ENCODE results near the gene PEX3.

DNA sequence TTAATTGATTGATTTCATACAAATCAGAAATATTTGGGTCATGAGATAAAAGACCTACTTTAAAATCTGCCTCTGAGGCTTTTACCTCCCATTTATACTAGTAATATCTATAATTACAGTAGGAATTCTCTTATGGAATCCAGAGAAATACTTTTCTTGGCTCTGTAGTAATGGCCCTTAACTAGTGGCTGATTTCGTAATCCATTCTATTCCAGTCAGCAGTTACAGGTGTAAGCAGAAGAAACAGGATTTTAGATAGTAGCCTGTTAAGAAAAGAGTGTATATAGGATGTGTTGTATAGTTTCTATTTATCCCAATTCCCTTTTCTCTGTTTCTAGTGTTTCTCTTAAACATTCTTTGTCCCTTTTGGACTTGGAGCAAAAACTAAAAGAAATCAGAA is 21.2 kb downstream of the PEX3 start:
- TF ChIP-seq EZH2 (IDR thresholded peaks at IDR 0.05; ENCODE audit: low read length, missing control alignments) (no peak), CTCF (conservative IDR thresholded peaks at IDR 0.05 in 1 of 2, IDR thresholded peaks at IDR 0.05 in 1 of 2; ENCODE audit: low read depth in 1 of 2, low read length in 2 of 2) (no peak)

Data from fibroblast of lung (primary cell).